Measurements from ENCODE around the gene CHIA.
"Not testable (repeated sequence)": the region's sequence is repeated elsewhere in the genome, so short reads cannot be mapped to it uniquely, and the experiment has no call there.

CHIA gene

DNA sequence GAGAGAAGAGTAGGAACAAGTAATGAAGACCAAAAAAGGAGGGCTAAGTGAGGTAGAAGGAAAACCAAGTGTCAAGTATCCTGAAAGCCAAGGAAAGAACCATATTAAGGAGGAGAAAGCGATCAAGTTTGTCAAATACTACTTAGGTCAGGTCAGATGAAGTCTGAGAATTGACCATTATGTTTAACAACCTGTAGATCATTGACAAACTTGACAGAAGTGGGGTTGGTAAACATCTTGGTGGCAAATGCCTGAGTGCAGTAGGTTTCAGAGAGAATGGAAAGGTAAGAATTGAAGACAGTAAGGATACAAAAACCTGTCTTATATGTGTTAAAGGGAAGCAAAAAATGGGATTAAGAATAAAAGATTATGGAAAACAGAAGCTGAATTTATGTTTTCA, 3.7 kb upstream of the CHIA start:
- DNase-seq: no peak

DNA sequence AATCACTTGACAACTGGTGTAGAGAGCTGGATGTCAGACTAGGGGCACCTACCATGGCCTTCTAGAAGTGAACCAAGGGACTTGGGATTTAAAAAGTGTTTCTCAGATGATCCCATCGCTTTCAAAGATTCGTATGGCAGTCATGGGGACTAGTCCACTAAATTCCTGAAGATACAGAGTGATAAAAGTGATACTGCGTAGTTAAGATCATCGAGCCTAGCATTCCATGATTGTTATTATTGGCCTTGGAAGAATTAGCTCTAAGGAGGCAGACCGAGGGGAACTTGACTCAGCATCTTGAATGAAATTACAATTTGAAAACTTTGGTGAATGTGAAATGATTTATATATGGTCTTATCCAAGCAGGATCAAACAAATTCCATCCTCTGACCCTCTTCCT, 1.3 kb upstream of the CHIA start:
- no peak for DNase-seq

DNA sequence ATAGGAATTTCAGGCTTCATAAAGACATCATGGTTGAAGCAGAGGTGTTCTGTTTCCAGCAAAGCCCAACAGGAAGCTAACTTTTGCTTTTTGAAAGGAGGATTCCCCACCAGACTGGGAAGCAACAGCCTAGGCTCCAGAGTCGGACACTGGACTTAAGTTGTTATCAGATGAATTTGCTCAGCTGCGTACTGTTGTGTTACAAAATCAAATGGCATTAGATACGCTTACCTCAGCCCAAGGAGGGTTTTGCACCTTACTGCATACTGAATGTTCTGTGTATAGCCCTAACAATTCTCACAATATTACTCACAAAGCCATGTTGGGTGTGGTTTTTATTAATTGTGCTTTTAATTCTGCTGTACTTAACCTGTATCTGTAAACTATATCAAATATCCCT, 547 bp upstream of the CHIA start:
- peak; percentile 14 for DNase-seq

DNA sequence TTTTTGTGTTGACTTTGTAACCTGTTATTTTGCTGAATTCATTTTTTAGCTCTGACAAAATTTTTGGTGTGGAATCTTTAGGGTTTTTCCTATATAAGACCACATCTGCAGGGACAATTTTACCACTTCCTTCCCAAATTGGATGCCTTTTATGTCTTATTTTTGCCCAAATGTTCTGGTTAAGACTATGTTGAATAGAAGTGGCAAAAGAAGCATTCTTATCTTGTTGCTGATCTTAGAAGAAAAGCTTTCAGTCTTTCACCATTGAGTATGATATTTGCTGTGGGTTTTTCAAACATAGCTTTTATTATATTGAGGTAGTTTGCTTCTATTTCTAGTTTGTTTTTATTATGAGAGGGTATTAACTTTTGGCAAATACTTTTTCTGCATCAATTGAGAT, 3.7 kb downstream of the CHIA start:
- no peak for DNase-seq

DNA sequence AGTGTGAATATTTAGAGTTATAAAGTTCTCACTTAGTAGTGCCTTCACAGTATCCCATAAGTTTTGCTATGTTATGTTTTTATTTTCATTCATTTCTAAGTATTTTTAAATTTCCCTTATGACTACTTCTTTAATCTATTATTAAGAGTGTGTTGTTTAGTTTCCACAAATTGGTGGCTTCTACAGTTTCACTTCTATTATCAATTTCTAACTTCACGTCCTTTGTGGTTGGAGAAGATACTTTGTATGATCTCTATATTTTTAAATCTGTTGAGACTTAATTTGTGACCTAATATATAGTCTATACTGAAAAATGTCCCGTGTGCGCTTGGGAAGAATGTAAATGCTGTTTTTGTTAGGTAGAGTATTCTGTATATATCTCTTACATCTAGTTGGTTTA, 11.7 kb downstream of the CHIA start:
- DNase-seq: no peak

DNA sequence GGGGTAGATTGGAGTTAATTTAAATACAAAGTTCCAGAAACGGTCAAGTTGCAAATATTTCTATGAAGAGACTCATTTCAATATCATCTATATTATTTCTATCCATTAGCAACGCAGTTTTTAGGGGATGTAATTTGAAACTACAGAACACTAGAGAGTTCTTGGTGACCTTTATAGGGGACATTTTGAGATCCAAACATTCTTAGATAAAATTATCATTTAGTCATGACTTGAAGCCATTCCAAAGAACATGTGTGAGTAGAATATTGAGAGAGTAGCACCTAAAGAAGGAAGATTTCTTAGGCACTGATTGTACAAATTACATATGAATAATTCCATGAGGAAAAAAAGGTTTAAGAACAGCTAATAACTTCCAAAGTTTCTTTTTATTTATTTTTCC, 19.0 kb downstream of the CHIA start:
- no peak for DNase-seq

DNA sequence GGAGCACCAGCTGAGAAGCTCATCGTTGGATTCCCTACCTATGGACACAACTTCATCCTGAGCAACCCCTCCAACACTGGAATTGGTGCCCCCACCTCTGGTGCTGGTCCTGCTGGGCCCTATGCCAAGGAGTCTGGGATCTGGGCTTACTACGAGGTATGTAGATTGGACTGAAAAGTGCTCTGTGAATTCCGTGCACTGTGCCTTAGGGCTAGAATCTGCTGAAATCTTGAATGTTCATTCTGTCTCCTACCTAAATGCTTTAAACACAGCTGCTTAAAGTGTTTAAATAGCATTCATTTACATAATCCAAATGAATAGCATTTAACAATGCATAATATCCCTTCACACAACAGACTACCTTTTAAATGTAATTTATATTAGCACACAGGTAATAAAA, 27.9 kb downstream of the CHIA start:
- DNase-seq: no peak

DNA sequence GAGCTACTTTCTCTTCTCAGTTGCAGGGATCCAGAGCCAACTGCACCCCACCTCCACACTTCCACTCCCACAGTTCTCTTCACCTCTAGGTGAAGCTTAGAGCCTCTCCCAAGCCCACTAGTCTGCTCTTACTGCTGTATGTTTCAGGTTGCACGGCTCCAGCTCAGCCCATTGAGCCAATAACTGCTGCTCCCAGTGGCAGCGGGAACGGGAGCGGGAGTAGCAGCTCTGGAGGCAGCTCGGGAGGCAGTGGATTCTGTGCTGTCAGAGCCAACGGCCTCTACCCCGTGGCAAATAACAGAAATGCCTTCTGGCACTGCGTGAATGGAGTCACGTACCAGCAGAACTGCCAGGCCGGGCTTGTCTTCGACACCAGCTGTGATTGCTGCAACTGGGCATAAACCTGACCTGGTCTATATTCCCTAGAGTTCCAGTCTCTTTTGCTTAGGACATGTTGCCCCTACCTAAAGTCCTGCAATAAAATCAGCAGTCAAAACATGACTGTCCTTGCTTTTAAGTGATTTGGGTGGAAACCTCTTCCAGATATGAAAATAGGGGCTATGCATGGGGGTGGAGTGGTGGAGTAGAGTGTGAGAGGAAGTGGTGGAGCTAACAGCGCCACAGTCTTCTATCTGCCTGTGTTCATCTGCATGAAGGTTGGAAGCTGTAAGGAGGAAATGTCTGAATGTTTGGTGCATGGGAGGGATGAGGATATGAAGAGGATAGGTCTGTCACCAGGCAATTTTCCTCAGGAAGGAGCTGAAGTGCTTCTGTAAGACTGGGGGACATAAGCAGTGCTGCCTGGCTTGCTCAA, 29.6 kb downstream of the CHIA start:
- DNase-seq: no peak

DNA sequence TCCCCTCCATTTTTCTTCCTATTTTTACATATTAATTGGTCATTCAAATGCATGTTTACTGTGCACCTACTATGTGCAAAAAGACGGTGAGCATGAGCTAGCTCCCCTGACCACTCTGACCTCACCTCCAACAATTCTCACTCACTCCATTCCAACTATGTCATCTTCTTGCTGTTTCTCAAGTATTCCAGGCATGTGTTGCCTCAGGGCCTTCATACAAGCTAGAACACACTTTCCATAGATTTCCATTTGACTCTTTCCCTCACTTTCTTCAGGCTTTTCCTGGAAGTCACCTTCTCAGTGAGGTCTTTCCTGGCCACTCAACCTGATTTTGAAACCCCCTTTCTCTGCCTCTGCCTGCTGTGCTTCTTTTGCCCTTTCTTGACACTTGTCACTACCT, 32.6 kb downstream of the CHIA start:
- no peak for DNase-seq

DNA sequence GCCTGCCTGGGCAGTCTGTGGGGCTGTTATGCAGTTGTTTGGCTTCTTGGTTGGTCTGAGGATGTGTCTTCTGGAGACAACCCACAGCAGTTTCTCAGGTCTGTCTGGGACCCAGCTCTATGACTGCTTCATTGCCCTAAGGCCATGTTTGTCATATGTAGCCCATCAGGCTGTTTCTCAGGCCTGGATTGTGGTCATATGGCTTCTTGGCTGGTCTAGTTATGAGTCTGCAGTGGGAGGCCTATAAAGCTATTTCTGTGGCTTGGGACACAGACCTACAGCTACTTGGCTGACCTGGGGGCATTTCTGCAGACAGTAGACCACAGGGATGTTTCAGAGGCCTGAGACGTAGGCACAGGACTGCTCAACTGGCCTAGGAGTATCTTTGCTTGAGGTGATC, 41.5 kb downstream of the CHIA start:
- no peak for DNase-seq

DNA sequence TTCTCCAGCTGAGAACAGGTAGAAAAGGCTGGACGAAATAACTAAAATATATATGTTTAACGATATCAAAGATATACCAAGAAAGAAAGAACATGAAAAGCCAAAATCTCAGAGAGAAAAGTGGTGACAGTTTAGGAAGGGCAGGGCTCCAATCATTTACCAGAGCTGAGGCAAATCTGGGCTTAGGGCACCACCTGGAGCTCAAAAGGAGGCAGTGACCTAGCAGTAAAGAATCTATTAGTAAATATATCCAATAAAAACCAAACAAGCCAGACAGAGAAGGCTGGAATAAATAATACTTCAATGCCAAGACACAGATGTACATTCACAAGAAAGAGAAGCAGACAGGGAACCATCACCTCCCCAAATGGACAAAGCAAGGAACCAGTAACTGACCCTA, 43.5 kb downstream of the CHIA start:
- DNase-seq: peak; percentile 36

DNA sequence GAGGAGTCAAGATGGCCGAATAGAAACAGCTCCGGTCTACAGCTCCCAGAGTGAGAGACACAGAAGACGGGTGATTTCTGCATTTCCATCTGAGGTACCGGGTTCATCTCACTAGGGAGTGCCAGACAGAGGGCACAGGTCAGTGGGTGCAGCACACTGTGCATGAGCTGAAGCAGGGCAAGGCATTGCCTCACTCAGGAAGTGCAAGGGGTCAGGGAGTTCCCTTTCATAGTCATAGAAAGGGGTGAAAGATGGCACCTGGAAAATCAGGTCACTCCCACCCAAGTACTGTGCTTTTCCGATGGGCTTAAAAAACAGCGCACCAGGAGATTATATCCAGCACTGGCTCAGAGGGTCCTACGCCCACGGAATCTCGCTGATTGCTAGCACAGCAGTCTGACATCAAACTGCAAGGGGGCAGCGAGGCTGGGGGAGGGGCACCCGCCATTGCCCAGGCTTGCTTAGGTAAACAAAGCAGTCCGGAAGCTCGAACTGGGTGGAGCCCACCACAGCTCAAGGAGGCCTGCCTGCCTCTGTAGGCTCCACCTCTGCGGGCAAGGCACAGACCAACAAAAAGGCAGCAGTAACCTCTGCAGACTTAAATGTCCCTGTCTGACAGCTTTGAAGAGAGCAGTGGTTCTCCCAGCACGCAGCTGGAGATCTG, 44.7 kb downstream of the CHIA start:
- not testable (repeated sequence) for DNase-seq

DNA sequence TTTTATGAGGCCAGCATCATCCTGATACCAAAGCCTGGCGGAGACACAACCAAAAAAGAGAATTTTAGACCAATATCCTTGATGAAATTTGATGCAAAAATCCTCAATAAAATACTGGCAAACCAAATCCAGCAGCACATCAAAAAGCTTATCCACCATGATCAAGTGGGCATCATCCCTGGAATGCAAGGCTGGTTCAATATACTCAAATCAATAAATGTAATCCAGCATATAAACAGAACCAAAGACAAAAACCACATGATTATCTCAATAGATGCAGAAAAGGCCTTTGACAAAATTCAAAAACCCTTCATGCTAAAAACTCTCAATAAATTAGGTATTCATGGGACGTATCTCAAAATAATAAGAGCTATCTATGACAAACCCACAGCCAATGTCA, 48.2 kb downstream of the CHIA start:
- not testable (repeated sequence) for DNase-seq

DNA sequence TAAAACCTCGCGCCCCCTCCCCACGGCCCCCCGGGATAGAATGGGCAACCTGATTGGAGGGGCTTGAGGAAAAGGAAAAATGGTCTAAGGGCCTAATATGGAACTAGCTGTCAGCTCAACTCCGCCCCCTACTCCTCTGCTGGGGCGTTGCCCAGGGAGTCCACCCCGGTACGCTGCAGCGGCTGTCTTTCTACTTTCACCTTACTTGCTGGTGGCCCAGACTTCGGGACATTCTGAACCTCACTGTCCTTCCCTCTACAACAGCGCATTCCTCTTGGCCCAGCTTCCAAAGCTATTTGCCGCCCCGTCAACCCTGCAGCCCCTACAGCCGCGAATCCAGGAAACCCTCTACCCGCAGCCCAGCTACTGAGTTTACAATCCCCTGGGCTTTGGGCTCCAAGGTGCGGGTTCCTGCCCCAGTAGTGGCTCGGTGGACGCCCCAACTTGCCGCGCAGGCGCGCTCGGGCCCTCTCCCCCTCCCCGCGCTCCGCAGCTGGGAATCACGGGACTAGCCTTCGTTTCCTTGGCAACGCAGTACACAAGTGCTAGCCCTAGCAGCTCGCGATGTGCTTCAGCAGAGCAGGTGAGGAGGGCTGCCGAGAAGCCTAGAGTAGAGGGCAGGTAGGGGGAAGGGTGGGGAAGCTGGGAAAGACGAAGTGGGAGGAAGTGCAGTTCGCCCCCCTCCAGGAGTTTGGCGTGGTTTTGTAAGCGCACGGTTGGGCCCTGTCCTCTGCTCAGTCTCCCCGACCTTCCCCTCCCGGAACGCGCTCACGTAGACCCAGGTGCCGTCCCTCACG, 55.6 kb downstream of the CHIA start:
- DNase-seq: peak; percentile 92

DNA sequence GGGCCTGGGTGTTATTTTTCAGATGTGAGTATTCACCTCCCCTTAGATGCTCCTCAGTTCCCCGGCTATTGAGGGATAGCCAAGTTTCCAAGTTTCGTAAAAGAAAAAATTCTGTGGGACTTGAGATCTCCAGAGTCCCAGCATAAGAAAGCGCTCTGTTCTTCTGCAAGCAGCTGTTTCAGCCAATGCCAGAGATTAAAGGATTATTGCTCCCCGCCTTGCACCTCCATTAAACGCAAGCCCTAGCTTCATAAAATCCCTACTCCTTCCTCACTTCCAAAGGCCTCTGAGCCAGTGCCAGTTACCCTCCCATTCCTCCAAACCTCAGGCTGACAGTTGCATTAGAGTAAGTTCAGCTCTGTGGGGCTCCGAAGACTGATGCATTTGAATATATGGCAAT, 56.4 kb downstream of the CHIA start:
- no peak for DNase-seq

DNA sequence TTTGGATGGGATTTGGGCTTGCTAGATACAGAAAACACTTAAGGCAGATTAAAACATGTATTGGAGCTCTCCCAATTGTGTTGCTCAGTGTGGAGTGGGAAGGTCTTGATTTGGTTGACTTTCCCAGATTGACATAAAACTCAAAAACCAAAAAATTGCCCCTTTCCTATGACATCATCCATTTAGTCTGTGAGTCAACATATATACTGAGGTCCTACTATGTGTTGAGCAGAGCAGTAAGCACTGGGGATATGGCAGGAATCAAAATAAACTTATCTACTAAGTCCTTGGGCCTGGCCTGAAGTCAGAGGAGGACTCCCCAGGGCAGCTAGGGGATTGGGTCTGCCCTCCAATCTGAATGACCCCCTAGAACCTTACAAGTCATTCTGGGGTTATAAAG, 61.0 kb downstream of the CHIA start:
- no peak for DNase-seq

DNA sequence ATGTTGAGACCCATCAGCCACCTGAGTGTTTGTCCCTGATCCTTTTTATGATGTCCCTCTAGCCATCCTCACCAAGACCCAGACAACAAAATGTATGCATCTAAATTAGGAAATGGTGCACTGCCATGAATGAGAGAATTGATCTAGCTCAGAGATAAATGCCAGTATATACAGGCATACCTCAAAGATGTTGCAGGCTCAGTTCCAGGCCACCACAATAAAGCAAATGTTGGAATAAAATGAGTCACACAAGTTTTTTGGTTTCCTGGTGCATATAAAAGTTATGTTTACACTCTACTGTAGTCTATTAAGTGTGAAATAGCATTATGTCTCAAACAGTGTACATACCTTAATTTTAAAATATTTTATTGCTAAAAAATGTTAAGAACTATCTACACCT, 63.9 kb downstream of the CHIA start:
- DNase-seq: no peak

DNA sequence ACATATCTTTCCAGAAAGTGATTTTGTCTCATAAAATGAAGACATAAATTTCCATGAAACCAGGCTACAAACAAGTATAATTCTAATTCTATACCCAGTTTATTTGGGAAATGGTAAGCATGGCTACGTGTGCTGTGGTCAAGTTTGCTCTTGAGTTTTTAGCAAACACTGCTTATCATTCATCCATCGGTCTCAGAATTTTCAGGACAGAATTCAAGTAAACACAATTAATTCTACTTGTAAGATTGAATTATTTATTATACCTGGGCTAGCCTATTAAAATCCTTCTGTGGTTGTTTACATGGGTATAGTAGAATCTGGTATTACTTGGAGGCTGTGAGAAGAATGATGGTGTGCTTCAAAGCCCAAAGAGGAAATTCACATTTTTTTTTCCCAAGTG, 68.3 kb downstream of the CHIA start:
- no peak for DNase-seq

DNA sequence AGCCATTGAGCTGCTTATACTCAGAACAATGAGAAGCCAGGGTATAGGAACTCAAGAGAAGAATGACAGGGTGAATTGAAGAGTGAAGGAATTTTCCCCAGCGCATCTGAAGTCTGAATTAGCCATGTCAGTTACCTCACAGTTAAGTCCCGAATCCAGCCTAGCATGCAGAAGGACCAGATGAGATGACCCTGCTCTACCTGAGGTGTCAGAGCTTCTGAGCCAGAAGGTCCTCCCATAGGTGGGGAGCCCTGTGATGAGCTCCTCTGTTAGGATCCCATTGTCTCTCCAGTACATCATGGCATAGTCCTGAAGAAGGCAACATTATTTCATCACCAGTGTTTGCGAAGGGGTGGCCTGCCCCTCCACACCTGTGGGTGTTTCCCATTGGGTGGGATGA, 68.7 kb downstream of the CHIA start:
- no peak for DNase-seq

DNA sequence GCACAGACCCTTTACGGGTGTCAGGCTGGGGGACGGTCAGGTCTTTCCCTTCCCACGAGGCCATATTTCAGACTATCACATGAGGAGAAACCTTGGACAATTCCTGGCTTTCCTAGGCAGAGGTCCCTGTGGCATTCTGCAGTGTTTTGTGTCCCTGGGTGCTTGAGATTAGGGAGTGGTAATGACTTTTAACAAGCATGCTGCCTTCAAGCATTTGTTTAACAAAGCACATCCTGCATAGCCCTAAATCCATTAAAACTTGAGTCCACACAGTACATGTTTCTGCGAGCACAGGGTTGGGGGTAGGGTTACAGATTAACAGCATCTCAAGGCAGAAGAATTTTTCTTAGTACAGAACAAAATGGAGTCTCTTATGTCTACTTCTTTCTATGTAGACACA, 69.6 kb downstream of the CHIA start:
- DNase-seq: not testable (repeated sequence)

DNA sequence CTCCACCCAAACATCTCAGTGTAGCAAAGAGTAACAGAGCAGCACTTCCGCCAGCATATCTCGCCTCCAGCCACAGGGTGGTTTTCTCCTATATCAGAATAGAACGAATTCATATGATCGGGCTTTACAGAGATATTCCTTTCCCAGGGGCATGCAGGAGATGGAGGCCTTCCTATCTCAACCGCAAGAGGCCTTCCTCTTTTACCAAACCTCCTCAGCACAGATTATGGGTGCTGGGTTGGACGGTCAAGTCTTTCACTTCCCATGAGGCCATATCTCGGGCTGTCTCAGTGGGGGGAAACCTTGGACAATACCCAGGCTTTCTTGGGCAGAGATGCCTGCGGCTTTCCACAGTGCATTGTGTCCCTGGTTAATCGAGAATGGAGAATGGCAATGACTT, 71.1 kb downstream of the CHIA start:
- no peak for DNase-seq

DNA sequence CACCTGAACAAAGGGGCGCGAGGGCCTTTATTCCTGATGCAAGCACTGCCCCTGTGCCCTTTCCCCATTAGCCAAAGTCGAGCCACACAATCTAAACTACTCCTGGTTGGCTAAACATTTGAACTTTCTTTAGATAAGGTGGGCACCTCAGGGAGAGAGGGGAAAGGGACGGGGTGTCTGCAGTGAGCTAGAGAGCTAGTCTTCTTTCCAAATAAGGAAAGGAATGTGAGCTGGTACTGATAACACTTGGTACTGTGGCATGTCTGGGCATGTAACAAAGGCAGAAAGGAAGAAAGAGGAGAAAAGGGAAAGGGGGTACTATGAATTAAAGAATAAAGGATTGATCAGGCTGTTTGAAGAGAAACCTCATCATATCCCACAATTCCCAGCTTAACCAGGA, 74.0 kb downstream of the CHIA start:
- DNase-seq: no peak

DNA sequence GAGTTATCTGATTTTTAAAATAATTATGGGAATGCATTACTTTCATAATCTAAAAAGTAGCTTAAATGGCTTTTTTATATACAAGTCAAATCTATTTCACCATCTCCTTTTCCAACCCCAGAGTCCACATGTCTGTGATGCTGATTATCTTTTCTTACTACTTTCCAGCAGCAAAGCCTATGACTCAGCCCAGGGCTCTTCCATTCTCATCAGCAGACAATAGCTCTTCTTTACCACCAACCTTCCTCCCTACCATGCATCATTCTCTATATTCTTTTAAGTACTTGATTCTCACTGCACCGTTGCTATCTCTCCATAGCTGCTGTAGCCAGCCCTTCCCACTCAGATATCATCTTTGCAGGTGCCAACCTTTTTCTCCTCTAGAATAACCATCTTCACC, 75.6 kb downstream of the CHIA start:
- DNase-seq: no peak

DNA sequence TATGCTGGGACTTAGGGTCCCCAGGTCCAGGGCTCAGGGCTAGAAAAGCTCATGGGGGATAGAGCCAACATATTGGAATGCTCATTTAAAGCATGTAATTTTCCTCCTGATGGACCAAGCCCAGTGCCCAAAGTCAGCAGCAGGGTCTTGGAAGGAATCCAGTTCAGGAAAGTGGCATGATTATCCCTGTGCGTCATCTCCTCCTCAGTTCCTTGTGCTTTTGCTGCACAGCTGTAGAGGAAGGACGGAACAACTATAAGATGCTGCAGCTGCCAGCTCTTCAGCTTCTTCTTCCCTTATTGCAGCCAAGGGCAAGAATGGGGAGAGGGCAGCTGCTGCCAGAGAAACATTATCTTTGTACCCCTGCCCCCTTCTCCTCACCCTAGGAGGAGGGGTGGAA, 78.5 kb downstream of the CHIA start:
- no peak for DNase-seq

Data from NCI-H345 (cell line).